HG03558 (cell line): Measurements from ENCODE around the gene FNDC3B.
"Not testable (repeated sequence)": the region's sequence is repeated elsewhere in the genome, so short reads cannot be mapped to it uniquely, and the experiment has no call there.

Experiments used
- ATAC-seq: cut with Tn5 transposase; IDR thresholded peaks from one replicate; pipeline ENCODE4 v1.9.1; 2021; ENCODE audit warnings: moderate number of reproducible peaks; ENCODE audit not compliant: unreplicated experiment; ENCODE audit errors: extremely low read depth

FNDC3B gene

DNA sequence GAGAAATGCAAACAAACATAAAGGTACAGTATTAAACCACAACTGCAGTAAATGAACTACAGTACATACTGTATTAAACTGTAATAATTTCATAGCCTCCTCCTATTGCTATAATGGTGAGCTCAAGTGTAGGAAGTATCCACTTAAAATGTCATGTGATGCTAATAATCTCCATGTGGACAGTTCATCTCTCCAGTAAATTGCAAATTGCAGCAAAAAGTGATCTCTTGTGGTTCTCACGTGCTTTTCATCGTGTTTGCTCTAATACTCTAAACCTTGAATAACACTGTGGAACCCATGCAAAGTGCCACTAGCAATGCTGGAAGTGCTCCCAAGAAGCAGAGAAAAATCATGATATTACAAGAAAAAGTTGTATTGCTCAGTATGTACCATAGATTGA, 9.2 kb upstream of the FNDC3B start:
- ATAC-seq: no peak

GRCh38 chr3:172031996-172032395, 7.4 kb upstream of the FNDC3B start:
- no peak for ATAC-seq

DNA sequence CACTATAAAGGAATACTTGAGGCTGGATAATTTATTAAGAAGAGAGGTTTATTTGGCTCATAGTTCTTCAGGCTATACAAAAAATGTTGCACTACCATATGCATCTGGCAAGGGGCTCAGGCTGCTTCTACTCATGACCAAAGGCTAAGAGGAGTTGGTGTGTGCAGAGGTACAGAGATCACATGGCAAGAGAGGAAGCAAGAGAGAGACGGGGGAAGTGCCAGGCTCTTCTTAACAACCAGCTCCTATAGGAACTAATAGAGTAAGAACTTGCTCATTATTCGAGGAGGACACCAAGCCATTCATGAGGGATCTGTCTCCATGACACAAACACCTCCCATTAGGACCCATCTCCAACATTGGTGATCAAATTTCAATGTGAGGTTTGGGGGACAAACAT, 6.0 kb upstream of the FNDC3B start:
- no peak for ATAC-seq

- no peak for ATAC-seq
These were observed 4.3 kb upstream of the FNDC3B start for GRCh38 chr3:172034786-172035685.

- ATAC-seq: no peak
These were observed 2.7 kb upstream of the FNDC3B start for GRCh38 chr3:172036541-172037215.

- ATAC-seq: no peak
These were observed 461 bp upstream of the FNDC3B start for GRCh38 chr3:172038798-172039435.

- ATAC-seq: no peak
These were observed 951 bp downstream of the FNDC3B start for GRCh38 chr3:172040078-172040980.

- no peak for ATAC-seq
These were observed 1.9 kb downstream of the FNDC3B start for GRCh38 chr3:172040981-172041963.

- ATAC-seq: no peak
These were observed 2.8 kb downstream of the FNDC3B start for GRCh38 chr3:172042136-172042662.

GRCh38 chr3:172042663-172043179, 3.3 kb downstream of the FNDC3B start:
- not testable (repeated sequence) for ATAC-seq

GRCh38 chr3:172043233-172043632, 3.9 kb downstream of the FNDC3B start:
- ATAC-seq: no peak

GRCh38 chr3:172043766-172044165, 4.4 kb downstream of the FNDC3B start:
- no peak for ATAC-seq

- ATAC-seq: no peak
These were observed 5.6 kb downstream of the FNDC3B start for GRCh38 chr3:172044833-172045585.

GRCh38 chr3:172046268-172046915, 7.0 kb downstream of the FNDC3B start:
- no peak for ATAC-seq

DNA sequence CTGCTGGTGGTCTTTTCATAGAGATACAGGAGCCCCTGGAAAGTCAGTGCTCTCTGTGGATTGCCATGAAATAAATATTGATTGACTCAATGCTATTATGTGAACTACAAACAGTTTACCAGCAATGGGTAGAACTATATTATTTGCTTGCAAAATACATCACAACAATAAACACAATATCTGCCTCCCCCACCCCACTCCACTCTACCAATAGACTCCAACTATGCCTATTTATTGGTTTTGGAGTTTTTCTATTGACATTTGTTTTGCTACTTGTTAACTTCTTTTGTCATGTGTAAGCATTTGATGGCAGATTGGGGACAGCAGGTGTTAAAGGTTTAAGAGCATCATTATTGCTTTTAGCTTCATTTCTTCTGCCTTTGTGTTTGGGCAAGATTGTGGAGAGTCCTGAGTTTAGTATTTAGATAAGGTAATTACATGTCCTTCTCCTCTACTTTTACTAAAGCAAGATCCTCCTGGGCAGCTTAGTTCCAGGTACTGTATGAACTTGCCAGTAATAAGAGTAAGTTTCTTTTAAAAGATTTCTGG, 8.3 kb downstream of the FNDC3B start:
- no peak for ATAC-seq

DNA sequence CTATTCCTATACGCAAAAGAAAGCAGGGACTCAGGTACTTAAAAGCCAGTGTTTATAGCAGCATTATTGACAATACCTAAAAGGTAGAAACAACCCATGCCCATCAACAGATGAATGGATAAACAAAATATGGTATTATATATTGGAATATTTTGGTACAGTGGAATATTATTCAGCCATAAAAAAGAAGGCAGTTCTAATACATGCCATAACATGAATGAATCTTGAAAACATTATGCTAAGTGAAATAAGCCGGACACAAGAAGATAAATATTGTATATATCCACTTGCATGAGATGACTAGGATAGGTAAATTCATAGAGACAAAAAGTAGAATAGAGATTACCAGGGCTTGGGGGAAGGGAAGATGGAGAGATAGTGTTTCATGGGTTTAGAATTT, 9.2 kb downstream of the FNDC3B start:
- no peak for ATAC-seq
